HEK293 (cell line): ENCODE measurements around the gene ADGRD1.

ENCODE experiments used
- CTCF ChIA-PET: fragments of 350-600 bp; formaldehyde crosslinking; extraction: SDS; loops from one replicate; lab custom pipeline; 2021; ENCODE audit warnings: antibody characterized with exemption; lab: Yijun Ruan, JAX
- POLR2A ChIA-PET: fragments of 300-600 bp; formaldehyde crosslinking; extraction: SDS; loops from one replicate; lab custom pipeline; 2020; ENCODE audit warnings: antibody characterized with exemption, inconsistent platforms; lab: Yijun Ruan, JAX
- H3K27ac ChIP-seq: fragments of 200-500 bp; sonication (Bioruptor generic); 2 replicates; pipeline ENCODE4 v1.5.1; 2014; ENCODE audit warnings: low read depth, low read length, control low read depth, inconsistent platforms; ENCODE audit errors: extremely low read depth
- H3K36me3 ChIP-seq, 2 experiments: fragments of 200-500 bp in 1 of 2; sonication (Bioruptor generic) in 1 of 2; 1 replicate in 1 of 2; 2 replicates in 1 of 2; pipeline ENCODE4 v1.5.1; 2014 to 2017; ENCODE audit warnings: inconsistent platforms in 2 of 2, low read length in 2 of 2; ENCODE audit not compliant: control insufficient read depth in 2 of 2, insufficient read depth in 1 of 2
- H3K4me1 ChIP-seq: fragments of 200-500 bp; sonication (Bioruptor generic); 2 replicates; pipeline ENCODE4 v1.5.1; 2014; ENCODE audit warnings: mild to moderate bottlenecking, low read length, inconsistent platforms; ENCODE audit not compliant: control insufficient read depth, insufficient read depth
- H3K4me3 ChIP-seq: 2 replicates; pipeline ENCODE4 v1.5.1; 2011; ENCODE audit warnings: low read depth, mild to moderate bottlenecking, control low read depth, low read length, moderate library complexity
- H3K9me3 ChIP-seq: fragments of 200-500 bp; sonication (Bioruptor generic); 2 replicates; pipeline ENCODE4 v1.5.1; 2014; ENCODE audit warnings: low read depth, low read length, inconsistent platforms; ENCODE audit not compliant: control insufficient read depth, insufficient read depth
- CTCF ChIP-seq: fragments of 450-650 bp; formaldehyde crosslinking; IDR thresholded peaks from 2 replicates; pipeline ENCODE4 v1.5.1; 2016; ENCODE audit warnings: missing biosample characterization, missing genetic modification characterization
- GLI4 ChIP-seq: fragments of 450-650 bp; formaldehyde crosslinking; IDR thresholded peaks from 2 replicates; pipeline ENCODE4 v1.5.1; 2016; ENCODE audit warnings: missing biosample characterization, missing genetic modification characterization
- HOXA7 ChIP-seq: sonication (generic); formaldehyde crosslinking; IDR thresholded peaks from 2 replicates; pipeline ENCODE4 v1.8.1; 2022; ENCODE audit warnings: missing genetic modification reagents, borderline replicate concordance
- KLF7 ChIP-seq: fragments of 450-650 bp; formaldehyde crosslinking; IDR thresholded peaks from 2 replicates; pipeline ENCODE4 v1.5.1; 2016; ENCODE audit warnings: missing biosample characterization, missing genetic modification characterization, borderline replicate concordance
- PRDM1 ChIP-seq: fragments of 450-650 bp; formaldehyde crosslinking; IDR thresholded peaks from 2 replicates; pipeline ENCODE4; 2016; ENCODE audit warnings: missing biosample characterization, missing genetic modification characterization
- REST ChIP-seq: fragments of 450-650 bp; formaldehyde crosslinking; IDR thresholded peaks from 2 replicates; pipeline ENCODE4 v1.5.1; 2016; ENCODE audit warnings: missing biosample characterization, missing genetic modification characterization
- YY2 ChIP-seq: fragments of 450-650 bp; formaldehyde crosslinking; IDR thresholded peaks from 2 replicates; pipeline ENCODE4 v1.5.1; 2016; ENCODE audit warnings: missing biosample characterization, missing genetic modification characterization
- ZBTB26 ChIP-seq: fragments of 450-650 bp; formaldehyde crosslinking; optimal IDR thresholded peaks from 2 replicates; pipeline ENCODE3; 2016; ENCODE audit warnings: missing biosample characterization, mild to moderate bottlenecking, missing genetic modification characterization
- ZFHX2 ChIP-seq: fragments of 450-650 bp; formaldehyde crosslinking; conservative IDR thresholded peaks from 2 replicates; pipeline ENCODE4 v1.5.1; 2016; ENCODE audit warnings: missing biosample characterization, missing genetic modification characterization
- ZNF24 ChIP-seq: fragments of 450-650 bp; formaldehyde crosslinking; IDR thresholded peaks from 2 replicates; pipeline ENCODE4 v1.5.1; 2016; ENCODE audit warnings: missing biosample characterization, missing genetic modification characterization
- ZNF391 ChIP-seq: fragments of 450-650 bp; formaldehyde crosslinking; IDR thresholded peaks from 2 replicates; pipeline ENCODE4 v1.5.1; 2016; ENCODE audit warnings: low read depth, missing biosample characterization, missing genetic modification characterization, borderline replicate concordance
- ZNF585B ChIP-seq: fragments of 450-650 bp; formaldehyde crosslinking; IDR thresholded peaks from 2 replicates; pipeline ENCODE4 v1.5.1; 2016; ENCODE audit warnings: missing biosample characterization, missing genetic modification characterization
- ZNF610 ChIP-seq: fragments of 450-650 bp; formaldehyde crosslinking; IDR thresholded peaks from 2 replicates; pipeline ENCODE4 v1.5.1; 2016; ENCODE audit warnings: missing biosample characterization, missing genetic modification characterization, borderline replicate concordance
- ZSCAN16 ChIP-seq: fragments of 450-650 bp; formaldehyde crosslinking; IDR thresholded peaks from 2 replicates; pipeline ENCODE4 v1.5.1; 2016; ENCODE audit warnings: missing biosample characterization, missing genetic modification characterization
- ZSCAN23 ChIP-seq: fragments of 450-650 bp; formaldehyde crosslinking; IDR thresholded peaks from 2 replicates; pipeline ENCODE4 v1.5.1; 2016; ENCODE audit warnings: missing biosample characterization, missing genetic modification characterization

ADGRD1 gene

GRCh38 chr12:131093604-131093955, 139.9 kb downstream of the ADGRD1 start (continued):
- no peak for TF ChIP-seq YY2 (tag by site-specific recombination)

GRCh38 chr12:131093971-131094830, 140.5 kb downstream of the ADGRD1 start:
- Histone ChIP-seq H3K9me3 (no peaks in the 10 kb centered on the region), H3K4me1 (no peaks in the 10 kb centered on the region), H3K27ac (no peak overlapping the region), H3K4me3 (no peak overlapping the region), H3K36me3 (no peaks in the 10 kb centered on the region)
- POLR2A ChIA-PET = no interaction called here
- no peak for TF ChIP-seq ZBTB26
- CTCF ChIA-PET = no interaction called here

GRCh38 chr12:131094831-131095805, 141.4 kb downstream of the ADGRD1 start:
- Histone ChIP-seq H3K27ac (no peak overlapping the region), H3K4me1 (no peaks in the 10 kb centered on the region), H3K4me3 (no peak overlapping the region), H3K9me3 (no peaks in the 10 kb centered on the region), H3K36me3 (no peaks in the 10 kb centered on the region)
- CTCF ChIA-PET = interaction anchor here (0.5 to 1.2 kb wide), 3 partner anchors 9 to 928 kb away, joined by 4 to 5 read pairs (median 4); no protein-coding TSS in a partner anchor
- POLR2A ChIA-PET = no interaction called here
- no peak for TF ChIP-seq CTCF (tag by site-specific recombination)
- no peak for TF ChIP-seq ZSCAN23
- no peak for TF ChIP-seq KLF7 (tag by site-specific recombination)
- no peak for TF ChIP-seq ZNF391 (tag by site-specific recombination)
- TF ChIP-seq ZNF24 (tag by site-specific recombination) = no peak
- TF ChIP-seq REST (tag by site-specific recombination) = no peak
- no peak for TF ChIP-seq ZNF610
- no peak for TF ChIP-seq ZSCAN16 (tag by site-specific recombination)
- no peak for TF ChIP-seq ZFHX2 (tag by site-specific recombination)
- no peak for TF ChIP-seq GLI4 (tag by site-specific recombination)
- no peak for TF ChIP-seq HOXA7
- no peak for TF ChIP-seq ZNF585B
- TF ChIP-seq PRDM1 (tag by site-specific recombination) = no peak
- TF ChIP-seq, all 188 proteins: peak for 0
